B cell (primary cell): ENCODE measurements around the gene CST1. TPM values are rescaled to one million over a fixed set of nuclear protein-coding genes. Genes with fewer than 3 reads are reported as not detected.
"Not testable (repeated sequence)": the region's sequence is repeated elsewhere in the genome, so short reads cannot be mapped to it uniquely, and the experiment has no call there.

Source experiments
- ATAC-seq: fragments of 200-7000 bp; cut with Tn5 transposase; one replicate; pipeline ENCODE4 v1.10.0; 2021; ENCODE audit warnings: low read depth, mild to moderate bottlenecking, moderate number of reproducible peaks, moderate library complexity
- CTCF ChIA-PET: fragments of 350-600 bp; sonication (Branson Sonifier 250); formaldehyde crosslinking; loops from one replicate; lab custom pipeline; 2021; ENCODE audit warnings: antibody characterized with exemption, inconsistent platforms; lab: Charles Lee
- POLR2A ChIA-PET: fragments of 350-600 bp; sonication (Branson Sonifier 250); formaldehyde crosslinking; loops from one replicate; lab custom pipeline; 2021; ENCODE audit warnings: antibody characterized with exemption; lab: Charles Lee
- DNase-seq: peaks from one replicate; pipeline ENCODE4 v3.0.0; 2013
- H2AFZ ChIP-seq: 2 replicates; pipeline ENCODE4 v1.6.1; 2012; ENCODE audit warnings: mild to moderate bottlenecking, low read depth, low read length; ENCODE audit not compliant: insufficient read depth, poor library complexity, severe bottlenecking
- H3K27ac ChIP-seq, 2 donors: 1 replicate in 1 of 2; 2 replicates in 1 of 2; pipeline ENCODE4 v1.5.1; 2012 to 2013; ENCODE audit warnings: low read length in 2 of 2, mild to moderate bottlenecking in 2 of 2, moderate library complexity in 1 of 2
- H3K27me3 ChIP-seq, 4 experiments: fragments of 200-600 bp in 1 of 4; sonication (generic) in 1 of 4; replicated peaks in 1 of 4; 1 replicate in 2 of 4; 2 replicates in 2 of 4; pipeline versions ENCODE4 v1.6.1 to v1.7.0; 2013 to 2016; ENCODE audit warnings: low read length in 3 of 4, mild to moderate bottlenecking in 2 of 4, mixed read lengths in 1 of 4, moderate library complexity in 1 of 4; ENCODE audit not compliant: insufficient read depth in 4 of 4, control insufficient read depth in 3 of 4; ENCODE audit errors: control extremely low read depth in 1 of 4
- H3K36me3 ChIP-seq, 2 experiments: replicated peaks in 1 of 2; 1 replicate in 1 of 2; 2 replicates in 1 of 2; pipeline versions ENCODE4 v1.6.1 to v1.7.1; 2013; ENCODE audit warnings: low read length in 1 of 2; ENCODE audit not compliant: insufficient read depth in 2 of 2, control insufficient read depth in 1 of 2; ENCODE audit errors: control extremely low read depth in 1 of 2, extremely low read depth in 1 of 2
- H3K4me1 ChIP-seq, 2 donors: fragments of 200-600 bp in 1 of 2; sonication (generic) in 1 of 2; 1 replicate in 1 of 2; 2 replicates in 1 of 2; pipeline versions ENCODE4 v1.5.1 to v1.6.1; 2013 to 2017; ENCODE audit warnings: low read length in 2 of 2; ENCODE audit not compliant: control insufficient read depth in 2 of 2, insufficient read depth in 2 of 2
- H3K4me2 ChIP-seq: replicated peaks from 2 replicates; pipeline ENCODE3; 2012; ENCODE audit warnings: mild to moderate bottlenecking, low read depth, low read length; ENCODE audit not compliant: poor library complexity, severe bottlenecking
- H3K4me3 ChIP-seq, 5 experiments: fragments of 200-600 bp in 1 of 5; sonication (generic) in 1 of 5; 1 replicate in 3 of 5; 2 replicates in 2 of 5; pipeline versions ENCODE4 v1.5.1 to v1.7.0; 2011 to 2016; ENCODE audit warnings: low read length in 4 of 5, mild to moderate bottlenecking in 4 of 5, low read depth in 2 of 5, control low read depth in 1 of 5, moderate library complexity in 1 of 5; ENCODE audit not compliant: insufficient read depth in 1 of 5; ENCODE audit errors: control extremely low read depth in 1 of 5, extremely low read depth in 1 of 5
- H3K79me2 ChIP-seq: fragments of 200-600 bp; sonication (generic); one replicate; pipeline ENCODE4 v1.6.0; 2016; ENCODE audit warnings: low read length; ENCODE audit not compliant: control insufficient read depth, insufficient read depth
- H3K9ac ChIP-seq: fragments of 200-600 bp; sonication (generic); 2 replicates; pipeline ENCODE4 v1.6.1; 2017; ENCODE audit warnings: mild to moderate bottlenecking, low read length, moderate library complexity
- H3K9me3 ChIP-seq, 3 donors: one replicate each; pipeline versions ENCODE4 v1.6.1 to v1.7.1; 2013; ENCODE audit warnings: low read length in 2 of 3; ENCODE audit not compliant: control insufficient read depth in 2 of 3, insufficient read depth in 1 of 3; ENCODE audit errors: control extremely low read depth in 1 of 3
- H4K20me1 ChIP-seq: 2 replicates; pipeline ENCODE4 v1.6.0; 2012; ENCODE audit warnings: mild to moderate bottlenecking, low read length; ENCODE audit not compliant: insufficient read depth, control insufficient read depth, poor library complexity, severe bottlenecking
- H3K27ac Mint-ChIP-seq: one replicate; pipeline ENCODE4 v1.8.0; 2021; ENCODE audit warnings: mixed read lengths
- H3K27me3 Mint-ChIP-seq: one replicate; pipeline ENCODE4 v1.8.0; 2021; ENCODE audit warnings: mixed read lengths
- H3K4me1 Mint-ChIP-seq: one replicate; pipeline ENCODE4 v1.8.0; 2021; ENCODE audit warnings: mixed read lengths
- H3K4me3 Mint-ChIP-seq: one replicate; pipeline ENCODE4 v1.8.0; 2021; ENCODE audit warnings: mixed read lengths
- H3K9me3 Mint-ChIP-seq: one replicate; pipeline ENCODE4 v1.8.0; 2022; ENCODE audit warnings: mixed read lengths; ENCODE audit not compliant: insufficient read depth
- CTCF ChIP-seq: fragments of 200-600 bp; IDR thresholded peaks from one replicate; pipeline ENCODE4 v1.8.0; 2022; ENCODE audit warnings: antibody characterized with exemption, mild to moderate bottlenecking
- EZH2 ChIP-seq: IDR thresholded peaks from 2 replicates; pipeline ENCODE4 v1.6.1; 2012; ENCODE audit warnings: borderline replicate concordance, low read depth, mild to moderate bottlenecking, moderate library complexity, low read length; ENCODE audit not compliant: insufficient read depth, poor library complexity, severe bottlenecking
- whole genome bisulfite sequencing: methylation state at CpG from one replicate; pipeline ENCODE4 v1.1.5; 2013; ENCODE audit warnings: missing lambda C conversion rate; ENCODE audit not compliant: insufficient coverage; 5-methylcytosine and 5-hydroxymethylcytosine counted together
- intact Hi-C: fragments of 100-400 bp; cut with micrococcal nuclease; formaldehyde crosslinking; loops from one replicate; pipeline ENCODE4 v1.10.0; 2022
- polyA plus RNA-seq: library from polyadenylated mRNA; depleted of rRNA; stranded (reverse); fragments of >200 nt; gene quantifications from 2 replicates; pipeline ENCODE4 v1.2.3, GENCODE V29; 2012
- total RNA-seq, 2 donors: library from RNA; stranded (reverse); fragments of 120-200 nt in 1 of 2; gene quantifications; 1 replicate in 1 of 2; 2 replicates in 1 of 2; pipeline versions ENCODE4 v1.2.3 to v1.2.4, GENCODE V29; 2013 to 2022

Gene CST1
- total and polyA plus RNA-seq, 2 donors (not counting 1 experiment from before 2014, with no cell fraction given), result not detected

GRCh38 chr20:23749746-23750145 lies 989 bp downstream of the CST1 start:
- no peaks in the 10 kb centered on the region for H4K20me1 ChIP-seq
- POLR2A ChIA-PET, result no interaction called here
- no peaks in the 10 kb centered on the region for H3K9me3 ChIP-seq
- no peak overlapping the region for H3K4me3 Mint-ChIP-seq
- H3K4me3 ChIP-seq, result no peak overlapping the region
- H3K4me1 ChIP-seq, result no peaks in the 10 kb centered on the region
- H3K27me3 ChIP-seq, result no peaks in the 10 kb centered on the region
- H3K27me3 Mint-ChIP-seq, result no peaks in the 10 kb centered on the region
- H3K4me2 ChIP-seq, result no peak overlapping the region
- H3K36me3 ChIP-seq, result no peaks in the 10 kb centered on the region
- no peaks in the 10 kb centered on the region for H3K4me1 Mint-ChIP-seq
- TF ChIP-seq CTCF (no peak), EZH2 (no peak)
- intact Hi-C loops, result no loop called here
- WGBS, result 87% methylated on average over 5 of the region's 5 CpGs
- ATAC-seq (no peak), DNase-seq (no peak)
- no peak overlapping the region for H3K27ac Mint-ChIP-seq
- H3K27ac ChIP-seq, result no peak overlapping the region
- no peak overlapping the region for H2AFZ ChIP-seq
- H3K9ac ChIP-seq, result no peak overlapping the region
- no peaks in the 10 kb centered on the region for H3K79me2 ChIP-seq
- H3K9me3 Mint-ChIP-seq, result no peaks in the 10 kb centered on the region
- CTCF ChIA-PET, result no interaction called here

DNA sequence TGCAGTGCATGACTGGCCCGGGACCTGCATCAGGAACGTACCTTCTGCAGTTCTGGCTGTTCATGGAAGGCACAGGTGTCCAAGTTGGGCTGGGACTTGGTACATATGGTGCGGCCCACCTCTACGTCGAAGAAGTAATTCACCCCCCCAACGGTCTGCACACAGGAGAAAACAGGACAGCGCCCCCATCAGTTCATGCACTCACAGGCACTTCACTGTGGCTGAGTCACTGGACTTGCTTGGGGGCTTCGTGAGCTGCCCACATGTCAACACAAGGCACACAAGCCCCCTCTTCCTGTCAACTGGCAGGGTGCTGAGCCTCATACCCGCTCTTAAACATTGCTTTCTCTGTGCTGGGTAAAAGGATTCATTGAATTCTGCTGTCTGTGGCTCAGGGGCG lies 1.8 kb downstream of the CST1 start:
- H3K27ac ChIP-seq, DNase-seq, H4K20me1 ChIP-seq, CTCF ChIA-PET, H3K27me3 Mint-ChIP-seq, H3K4me3 ChIP-seq, H3K9ac ChIP-seq, H3K27ac Mint-ChIP-seq, H3K9me3 ChIP-seq, H3K4me1 ChIP-seq, H3K79me2 ChIP-seq, H3K9me3 Mint-ChIP-seq, POLR2A ChIA-PET, intact Hi-C loops, ATAC-seq, H3K4me1 Mint-ChIP-seq, H3K4me3 Mint-ChIP-seq, H3K27me3 ChIP-seq, H3K4me2 ChIP-seq, H3K36me3 ChIP-seq, H2AFZ ChIP-seq: not testable (repeated sequence)
- 100% methylated on average over 1 of the region's 10 CpGs for WGBS

GRCh38 chr20:23747551-23747950 lies 3.2 kb downstream of the CST1 start:
- POLR2A ChIA-PET, H3K9me3 Mint-ChIP-seq: not testable (repeated sequence)

More at GRCh38 chr20:23747551-23747950, 3.2 kb downstream of the CST1 start:
- H3K4me2 ChIP-seq, H3K79me2 ChIP-seq, H2AFZ ChIP-seq, H3K4me3 ChIP-seq, DNase-seq, H3K27ac ChIP-seq, H3K27me3 ChIP-seq, H3K4me1 Mint-ChIP-seq, H3K4me3 Mint-ChIP-seq, H3K36me3 ChIP-seq, H4K20me1 ChIP-seq, intact Hi-C loops, H3K9ac ChIP-seq, H3K27me3 Mint-ChIP-seq, H3K4me1 ChIP-seq, CTCF ChIA-PET, ATAC-seq, H3K27ac Mint-ChIP-seq, H3K9me3 ChIP-seq: not testable (repeated sequence)
- 100% methylated on average over 3 of the region's 7 CpGs for WGBS
